Measurements from ENCODE around the gene TTF2.

GRCh38 chr1:117122330-117123025 lies 62.4 kb downstream of the TTF2 start:
- TF ChIP-seq CTCF (conservative IDR thresholded peaks at IDR 0.05; ENCODE audit: low read depth in 2 of 2), result no peak
- TF ChIP-seq POLR2AphosphoS5 (IDR thresholded peaks at IDR 0.05; ENCODE audit: low read depth), result no peak
- no peak for TF ChIP-seq EZH2phosphoT487 (IDR thresholded peaks at IDR 0.05; ENCODE audit: unreplicated experiment)
- TF ChIP-seq, protein P1, sequence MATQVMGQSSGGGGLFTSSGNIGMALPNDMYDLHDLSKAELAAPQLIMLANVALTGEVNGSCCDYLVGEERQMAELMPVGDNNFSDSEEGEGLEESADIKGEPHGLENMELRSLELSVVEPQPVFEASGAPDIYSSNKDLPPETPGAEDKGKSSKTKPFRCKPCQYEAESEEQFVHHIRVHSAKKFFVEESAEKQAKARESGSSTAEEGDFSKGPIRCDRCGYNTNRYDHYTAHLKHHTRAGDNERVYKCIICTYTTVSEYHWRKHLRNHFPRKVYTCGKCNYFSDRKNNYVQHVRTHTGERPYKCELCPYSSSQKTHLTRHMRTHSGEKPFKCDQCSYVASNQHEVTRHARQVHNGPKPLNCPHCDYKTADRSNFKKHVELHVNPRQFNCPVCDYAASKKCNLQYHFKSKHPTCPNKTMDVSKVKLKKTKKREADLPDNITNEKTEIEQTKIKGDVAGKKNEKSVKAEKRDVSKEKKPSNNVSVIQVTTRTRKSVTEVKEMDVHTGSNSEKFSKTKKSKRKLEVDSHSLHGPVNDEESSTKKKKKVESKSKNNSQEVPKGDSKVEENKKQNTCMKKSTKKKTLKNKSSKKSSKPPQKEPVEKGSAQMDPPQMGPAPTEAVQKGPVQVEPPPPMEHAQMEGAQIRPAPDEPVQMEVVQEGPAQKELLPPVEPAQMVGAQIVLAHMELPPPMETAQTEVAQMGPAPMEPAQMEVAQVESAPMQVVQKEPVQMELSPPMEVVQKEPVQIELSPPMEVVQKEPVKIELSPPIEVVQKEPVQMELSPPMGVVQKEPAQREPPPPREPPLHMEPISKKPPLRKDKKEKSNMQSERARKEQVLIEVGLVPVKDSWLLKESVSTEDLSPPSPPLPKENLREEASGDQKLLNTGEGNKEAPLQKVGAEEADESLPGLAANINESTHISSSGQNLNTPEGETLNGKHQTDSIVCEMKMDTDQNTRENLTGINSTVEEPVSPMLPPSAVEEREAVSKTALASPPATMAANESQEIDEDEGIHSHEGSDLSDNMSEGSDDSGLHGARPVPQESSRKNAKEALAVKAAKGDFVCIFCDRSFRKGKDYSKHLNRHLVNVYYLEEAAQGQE (IDR thresholded peaks at IDR 0.05; ENCODE audit: unreplicated experiment), result no peak
- no peak for TF ChIP-seq JUNB (IDR thresholded peaks at IDR 0.05; ENCODE audit: unreplicated experiment)
- TF ChIP-seq EZH2 (IDR thresholded peaks at IDR 0.05; ENCODE audit: low read depth, unreplicated experiment), result no peak
- TF ChIP-seq CREB1 (CRISPR knock-in tag; IDR thresholded peaks at IDR 0.05; ENCODE audit: low read depth), result no peak
